RKO (cell line): ENCODE results near the gene TSC22D2.
"Not testable (repeated sequence)": the region's sequence is repeated elsewhere in the genome, so short reads cannot be mapped to it uniquely, and the experiment has no call there.

ENCODE experiments used
- DNase-seq: peaks from one replicate; pipeline ENCODE4 v3.0.0-alpha.2; 2016; ENCODE audit warnings: low spot score

TSC22D2 gene

DNA sequence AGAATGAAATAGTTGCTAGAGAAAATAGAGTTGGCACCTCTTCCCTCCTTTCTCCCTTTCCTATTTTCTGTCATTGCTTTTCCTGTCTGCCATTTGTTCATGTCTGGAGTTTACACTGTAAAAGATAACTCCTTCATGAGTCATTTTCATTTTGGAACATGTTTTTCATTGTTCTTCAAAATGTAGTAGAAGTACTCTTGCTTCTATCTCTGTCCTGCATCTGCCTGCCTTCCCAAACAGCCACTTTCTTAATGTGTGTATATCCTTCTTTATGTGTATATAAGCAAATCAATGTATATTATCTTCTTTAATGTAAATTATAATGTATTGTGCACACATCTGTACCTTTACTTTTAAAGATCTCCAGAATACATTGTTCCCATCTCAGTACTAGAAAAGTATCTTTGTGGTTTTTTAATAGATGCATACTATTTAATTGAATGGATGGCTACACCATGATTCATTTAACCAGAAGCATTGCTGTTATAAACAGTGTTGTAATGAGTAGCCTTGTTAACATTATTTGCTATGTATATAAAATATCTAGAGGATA lies 41.1 kb downstream of the TSC22D2 start:
- no peak for DNase-seq

- DNase-seq, result no peak
Measured at GRCh38 chr3:150450916-150451315, 42.8 kb downstream of the TSC22D2 start.

DNA sequence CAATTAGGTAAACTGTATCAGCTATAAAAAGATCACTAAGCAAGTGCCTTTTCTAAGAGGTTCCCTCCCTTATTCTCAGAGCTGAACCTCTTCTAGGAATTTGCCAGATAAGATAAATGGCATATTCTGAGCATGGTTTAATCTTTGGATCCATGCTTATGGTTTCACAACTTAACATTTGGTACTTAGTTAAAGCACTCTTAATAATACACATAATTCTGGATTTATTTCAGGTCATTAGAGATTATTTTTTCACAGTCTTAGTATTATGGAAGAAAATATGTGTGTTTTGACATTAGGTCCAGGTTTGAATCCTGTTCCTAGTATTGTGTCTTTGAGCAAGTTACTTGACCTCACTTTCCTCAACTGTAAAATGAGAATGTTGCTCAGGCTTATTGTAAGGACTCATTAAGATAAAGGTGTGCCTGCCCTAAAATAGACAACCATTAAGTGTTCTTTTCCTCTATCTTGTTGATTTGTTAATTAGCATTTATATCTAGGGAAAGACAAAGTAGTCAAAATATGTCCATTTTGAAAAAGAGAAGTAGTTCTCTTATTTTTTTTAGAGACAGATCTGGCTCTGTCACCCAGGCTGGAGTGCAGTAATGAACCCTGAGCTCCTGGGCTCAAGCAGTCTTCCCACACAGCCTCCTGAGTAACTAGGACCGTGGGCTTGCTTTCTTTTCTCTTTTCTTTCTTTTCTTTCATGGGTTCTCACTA lies 43.4 kb downstream of the TSC22D2 start:
- DNase-seq, result no peak

DNA sequence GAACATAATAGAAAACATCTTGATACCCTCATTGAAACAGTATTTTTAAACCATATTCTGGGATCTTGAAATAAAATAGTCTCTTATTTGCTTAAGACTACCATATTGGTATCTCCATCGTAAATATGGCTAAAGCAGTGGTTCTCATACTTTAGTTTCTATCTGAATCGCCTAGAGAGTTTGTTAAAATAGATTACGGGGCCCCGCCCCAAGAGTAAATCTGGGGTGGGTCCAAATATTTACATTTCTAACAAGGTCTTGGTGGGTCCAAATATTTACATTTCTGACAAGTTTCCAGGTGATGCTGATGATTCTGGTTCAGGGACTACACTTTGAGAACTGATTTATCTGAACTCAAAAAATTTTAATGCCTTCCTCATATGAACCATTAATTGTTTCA lies 45.3 kb downstream of the TSC22D2 start:
- no peak for DNase-seq

GRCh38 chr3:150454085-150454484 lies 46.0 kb downstream of the TSC22D2 start:
- DNase-seq, result no peak

GRCh38 chr3:150454622-150455021 lies 46.5 kb downstream of the TSC22D2 start:
- no peak for DNase-seq

GRCh38 chr3:150455341-150455740 lies 47.2 kb downstream of the TSC22D2 start:
- no peak for DNase-seq

GRCh38 chr3:150458001-150458400 lies 49.9 kb downstream of the TSC22D2 start:
- DNase-seq, result no peak

- no peak for DNase-seq
Measured at GRCh38 chr3:150460484-150460883, 52.4 kb downstream of the TSC22D2 start.

DNA sequence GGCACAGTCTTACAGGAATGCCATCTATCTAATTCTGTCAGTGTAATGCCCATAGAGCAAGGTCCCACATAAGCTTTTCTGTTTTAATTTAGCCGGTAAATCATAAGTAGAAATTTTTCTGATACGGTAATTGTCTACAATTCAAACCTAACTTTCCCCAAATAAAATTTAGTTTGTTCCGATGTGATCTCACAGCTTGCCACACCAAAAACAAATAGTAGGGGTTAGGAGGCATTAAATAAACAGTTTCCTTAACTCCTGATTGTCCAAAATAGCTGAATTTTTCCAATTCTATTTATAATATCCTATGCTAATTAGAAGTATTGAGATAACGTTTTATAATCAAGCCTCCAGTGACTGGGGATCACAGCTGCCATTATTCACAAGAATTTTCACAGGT lies 53.3 kb downstream of the TSC22D2 start:
- DNase-seq, result no peak

GRCh38 chr3:150462108-150462507 lies 54.0 kb downstream of the TSC22D2 start:
- DNase-seq, result no peak

- no peak for DNase-seq
Measured at GRCh38 chr3:150464684-150465083, 56.6 kb downstream of the TSC22D2 start.

DNA sequence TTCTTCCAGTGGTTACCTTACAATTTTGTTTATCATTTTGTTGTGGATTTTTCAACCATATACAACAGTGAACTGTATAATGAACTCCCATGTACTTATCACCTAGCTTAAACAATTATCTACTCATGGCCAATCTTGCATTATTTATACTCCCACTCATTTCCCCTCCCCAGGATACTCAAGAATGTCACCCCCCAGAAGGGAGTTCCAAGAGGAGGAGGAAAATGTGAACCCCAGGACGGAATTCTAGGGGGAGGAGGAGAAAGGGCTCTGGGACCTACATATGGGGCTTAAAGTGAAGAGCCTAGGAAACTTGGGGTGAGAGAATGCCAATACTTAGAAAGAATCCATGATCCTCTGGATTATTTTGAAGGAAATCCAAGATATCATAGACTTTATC lies 59.3 kb downstream of the TSC22D2 start:
- no peak for DNase-seq

DNA sequence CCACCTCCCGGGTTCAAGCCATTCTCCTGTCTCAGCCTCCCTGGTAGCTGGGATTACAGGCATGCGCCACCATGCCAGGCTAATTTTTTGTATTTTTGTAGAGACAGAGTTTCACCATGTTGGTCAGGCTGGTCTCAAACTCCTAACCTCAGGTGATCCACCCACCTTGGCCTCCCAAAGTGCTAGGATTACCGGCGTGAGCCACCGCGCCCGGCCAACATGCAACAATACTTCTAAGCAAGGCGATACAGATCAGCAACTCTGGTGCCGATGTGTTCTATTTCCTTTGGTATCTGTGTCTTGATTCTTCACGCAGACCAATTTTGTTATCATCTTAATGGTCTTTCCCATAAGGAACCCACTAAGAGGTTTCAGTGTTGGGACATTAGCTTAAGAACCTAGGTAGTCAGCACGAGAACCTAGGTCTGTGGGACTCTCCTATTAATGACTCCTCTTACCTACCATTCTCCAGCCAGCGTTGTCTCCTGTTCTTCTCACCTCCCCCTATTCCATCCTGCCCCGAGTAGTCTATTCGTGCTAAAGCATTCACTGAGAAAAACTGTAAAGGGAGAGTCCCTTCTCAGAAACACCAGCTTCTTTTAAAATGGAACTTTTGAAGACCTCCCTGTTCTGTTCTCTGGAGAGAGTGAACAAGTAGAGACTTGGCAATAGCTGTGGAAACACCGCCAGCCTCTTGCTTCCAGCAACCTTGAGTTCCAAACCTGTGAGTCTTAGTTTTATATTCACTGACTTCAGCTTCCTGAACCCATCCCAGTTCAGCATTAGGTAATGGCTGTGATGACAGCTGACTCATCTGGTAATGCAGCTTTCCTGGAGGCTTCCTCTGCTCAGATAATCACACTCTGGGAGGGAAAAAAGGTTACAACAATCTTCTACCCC lies 61.2 kb downstream of the TSC22D2 start:
- peak; percentile 96 for DNase-seq

GRCh38 chr3:150469931-150470740 lies 62.0 kb downstream of the TSC22D2 start:
- peak; percentile 63 for DNase-seq

- no peak for DNase-seq
Measured at GRCh38 chr3:150472421-150472820, 64.3 kb downstream of the TSC22D2 start.

DNA sequence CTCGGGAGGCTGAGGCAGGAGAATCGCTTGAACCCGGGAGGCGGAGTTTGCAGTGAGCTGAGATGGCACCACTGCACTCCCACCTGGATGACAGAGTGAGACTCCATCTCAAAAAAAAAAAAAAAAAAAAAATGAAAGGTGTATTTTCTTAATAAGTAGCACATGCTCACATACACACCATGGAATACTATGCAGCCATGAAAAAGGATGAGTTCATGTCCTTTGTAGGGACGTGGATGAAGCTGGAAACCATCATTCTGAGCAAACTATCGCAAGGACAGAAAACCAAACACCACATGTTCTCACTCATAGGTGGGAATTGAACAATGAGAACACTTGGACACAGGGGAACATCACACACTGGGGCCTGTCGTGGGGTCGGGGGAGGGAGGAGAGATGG lies 65.1 kb downstream of the TSC22D2 start:
- DNase-seq, result not testable (repeated sequence)

- no peak for DNase-seq
Measured at GRCh38 chr3:150479370-150479769, 71.3 kb downstream of the TSC22D2 start.

- DNase-seq, result no peak
Measured at GRCh38 chr3:150480877-150481276, 72.8 kb downstream of the TSC22D2 start.

DNA sequence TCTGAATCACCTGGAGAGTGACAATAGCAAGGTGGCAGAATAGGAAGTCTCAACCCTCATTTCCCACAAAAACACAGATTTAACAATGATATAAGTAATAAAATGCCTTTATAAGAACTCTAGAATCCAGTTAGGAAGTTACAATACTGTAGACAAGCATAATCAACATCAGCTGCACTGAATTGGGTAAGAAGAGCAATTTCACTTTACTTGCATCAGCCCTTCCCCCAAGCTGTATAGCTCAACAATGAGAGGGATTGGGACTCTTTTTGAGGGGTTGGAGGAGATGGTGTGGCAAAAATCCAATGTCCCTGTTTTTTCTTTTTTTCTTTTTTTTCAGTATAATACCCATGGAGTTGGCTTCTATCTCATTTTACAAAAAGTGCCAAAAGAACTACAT lies 75.1 kb downstream of the TSC22D2 start:
- DNase-seq, result no peak

- no peak for DNase-seq
Measured at GRCh38 chr3:150484410-150484809, 76.3 kb downstream of the TSC22D2 start.

- DNase-seq, result no peak
Measured at GRCh38 chr3:150488867-150489266, 80.8 kb downstream of the TSC22D2 start.
